Subcutaneous adipose tissue (tissue), 4 donors: ENCODE data around the gene FER. TPM values are rescaled to one million over a fixed set of nuclear protein-coding genes. Genes with fewer than 3 reads are reported as not detected.

Experiments
- total RNA-seq, 4 donors: library from RNA; depleted of rRNA; stranded (reverse); fragments of >200 nt; gene quantifications; one replicate each; pipeline ENCODE4 v1.1.0, GENCODE V29; 2016
- TF ChIP-seq, protein P1 (sequence below): fragments of 450-650 bp; IDR thresholded peaks from one replicate; pipeline ENCODE4 v1.5.1; 2016; ENCODE audit warnings: low read depth, mild to moderate bottlenecking, control low read depth, antibody characterized with exemption, moderate library complexity

The FER gene
- total RNA-seq, 4 donors from 2014 or later, result 26.9 to 37.4 (median 27.6) TPM

GRCh38 chr5:109022056-109022455 lies 274.4 kb downstream of the FER start:
- TF ChIP-seq, protein P1, sequence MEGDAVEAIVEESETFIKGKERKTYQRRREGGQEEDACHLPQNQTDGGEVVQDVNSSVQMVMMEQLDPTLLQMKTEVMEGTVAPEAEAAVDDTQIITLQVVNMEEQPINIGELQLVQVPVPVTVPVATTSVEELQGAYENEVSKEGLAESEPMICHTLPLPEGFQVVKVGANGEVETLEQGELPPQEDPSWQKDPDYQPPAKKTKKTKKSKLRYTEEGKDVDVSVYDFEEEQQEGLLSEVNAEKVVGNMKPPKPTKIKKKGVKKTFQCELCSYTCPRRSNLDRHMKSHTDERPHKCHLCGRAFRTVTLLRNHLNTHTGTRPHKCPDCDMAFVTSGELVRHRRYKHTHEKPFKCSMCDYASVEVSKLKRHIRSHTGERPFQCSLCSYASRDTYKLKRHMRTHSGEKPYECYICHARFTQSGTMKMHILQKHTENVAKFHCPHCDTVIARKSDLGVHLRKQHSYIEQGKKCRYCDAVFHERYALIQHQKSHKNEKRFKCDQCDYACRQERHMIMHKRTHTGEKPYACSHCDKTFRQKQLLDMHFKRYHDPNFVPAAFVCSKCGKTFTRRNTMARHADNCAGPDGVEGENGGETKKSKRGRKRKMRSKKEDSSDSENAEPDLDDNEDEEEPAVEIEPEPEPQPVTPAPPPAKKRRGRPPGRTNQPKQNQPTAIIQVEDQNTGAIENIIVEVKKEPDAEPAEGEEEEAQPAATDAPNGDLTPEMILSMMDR, result no peak

- TF ChIP-seq, protein P1, result no peak
Observed at GRCh38 chr5:109027983-109028607, 280.4 kb downstream of the FER start.

GRCh38 chr5:109028608-109029299 lies 281.1 kb downstream of the FER start:
- TF ChIP-seq, protein P1, result no peak

DNA sequence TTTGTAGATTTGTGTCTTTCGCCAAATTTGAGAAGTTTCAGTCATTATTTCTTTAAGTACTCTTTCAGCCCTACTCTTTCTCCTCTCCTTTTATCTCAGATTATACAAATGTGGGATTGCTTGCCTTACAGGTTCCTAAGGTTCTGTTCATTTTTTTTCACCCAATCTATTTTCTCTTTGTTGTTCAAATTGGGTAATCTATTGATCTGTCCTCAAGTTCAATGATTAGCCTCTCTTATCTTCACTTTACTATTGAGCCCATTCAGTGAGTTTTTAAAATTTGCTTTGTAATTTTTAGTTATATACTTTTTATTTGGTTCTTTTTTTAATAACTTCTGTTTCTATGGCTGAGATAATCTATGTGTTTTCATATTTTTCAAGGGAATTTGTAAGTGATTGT lies 282.1 kb downstream of the FER start:
- TF ChIP-seq, protein P1, result no peak

GRCh38 chr5:109030360-109031143 lies 282.9 kb downstream of the FER start:
- TF ChIP-seq, protein P1, result no peak

GRCh38 chr5:109034306-109034705 lies 286.6 kb downstream of the FER start:
- TF ChIP-seq, protein P1, result no peak

DNA sequence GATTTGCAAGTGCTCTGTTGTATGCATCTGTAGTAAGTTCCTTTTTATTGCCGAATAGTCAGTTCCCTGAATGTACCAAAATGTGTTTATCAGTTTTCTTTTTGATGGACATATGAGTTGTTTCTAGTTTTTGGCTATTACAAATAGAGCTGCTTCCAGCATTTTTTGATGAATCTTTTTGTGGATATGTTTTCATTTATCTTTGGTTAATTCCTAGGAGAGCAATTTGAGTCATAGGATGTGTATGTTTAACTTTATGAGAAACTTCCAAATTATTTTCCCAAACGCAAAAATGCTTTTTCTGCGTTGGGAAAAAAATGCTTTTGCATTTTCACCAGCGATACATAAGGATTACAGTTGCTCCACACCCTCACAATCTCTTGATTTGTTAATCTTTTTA lies 287.7 kb downstream of the FER start:
- TF ChIP-seq, protein P1, result no peak
